Pons (tissue), 1 donor: Measurements from ENCODE around the gene MBP.

Source experiments
- DNase-seq: peaks from one replicate; pipeline ENCODE4 v3.0.0-alpha.2; 2016; ENCODE audit warnings: low spot score

Gene MBP

GRCh38 chr18:77151033-77151771 is 18.6 kb upstream of the MBP start:
- DNase-seq, result no peak

GRCh38 chr18:77150588-77150987 is 18.0 kb upstream of the MBP start:
- no peak for DNase-seq

GRCh38 chr18:77148289-77148688 is 15.7 kb upstream of the MBP start:
- no peak for DNase-seq

DNA sequence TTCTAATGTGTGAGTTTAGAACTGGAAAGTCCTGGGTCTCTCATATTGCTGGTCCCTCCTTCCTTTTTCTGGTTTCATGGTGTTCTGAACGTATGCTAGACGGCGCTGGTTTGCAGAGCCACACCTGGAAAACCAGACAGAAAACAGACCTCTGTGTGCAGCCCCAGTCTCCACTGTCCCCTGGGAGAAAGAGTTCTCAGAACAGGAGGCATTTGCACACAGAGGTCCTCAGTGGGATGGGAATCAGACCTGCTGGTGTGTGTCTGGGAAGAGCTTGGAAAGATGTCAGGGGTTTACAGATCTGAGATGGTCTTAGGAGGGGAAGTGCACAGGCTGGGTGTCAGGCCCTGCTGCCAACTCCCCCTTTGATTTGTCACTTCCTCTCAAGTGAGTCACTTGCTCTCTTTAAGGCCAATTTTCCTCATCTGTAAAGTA is 14.9 kb upstream of the MBP start:
- no peak for DNase-seq

GRCh38 chr18:77146249-77147080 is 13.9 kb upstream of the MBP start:
- no peak for DNase-seq

DNA sequence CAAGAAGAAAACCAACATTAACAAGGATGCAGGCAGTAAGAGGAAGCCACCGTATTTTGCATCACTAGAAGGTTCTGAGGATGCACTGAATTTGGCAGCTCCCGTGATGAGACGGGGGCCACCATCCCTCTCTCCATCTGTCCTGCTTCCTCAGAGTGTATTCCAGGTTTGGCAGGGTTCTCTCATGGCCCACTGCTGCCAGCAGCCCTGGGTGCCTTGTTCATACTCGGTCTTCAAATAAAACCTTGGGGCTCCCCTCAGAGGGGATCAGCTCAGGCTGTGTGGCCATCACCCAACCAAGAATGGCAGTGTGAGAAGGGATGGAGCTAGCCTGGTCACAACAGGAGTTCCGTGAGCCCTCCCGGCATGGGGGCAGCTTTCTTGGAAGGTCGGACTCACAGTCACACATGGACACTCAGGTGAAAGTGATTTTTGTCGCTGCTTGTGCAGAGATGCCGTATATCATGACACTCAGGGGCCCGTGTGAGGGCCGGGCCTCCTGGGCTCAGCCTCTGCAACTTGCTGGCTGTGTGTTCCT is 12.8 kb upstream of the MBP start:
- DNase-seq, result no peak

- DNase-seq, result no peak
These were observed 12.0 kb upstream of the MBP start for GRCh38 chr18:77144451-77145118.

- no peak for DNase-seq
These were observed 11.5 kb upstream of the MBP start for GRCh38 chr18:77144046-77144445.

DNA sequence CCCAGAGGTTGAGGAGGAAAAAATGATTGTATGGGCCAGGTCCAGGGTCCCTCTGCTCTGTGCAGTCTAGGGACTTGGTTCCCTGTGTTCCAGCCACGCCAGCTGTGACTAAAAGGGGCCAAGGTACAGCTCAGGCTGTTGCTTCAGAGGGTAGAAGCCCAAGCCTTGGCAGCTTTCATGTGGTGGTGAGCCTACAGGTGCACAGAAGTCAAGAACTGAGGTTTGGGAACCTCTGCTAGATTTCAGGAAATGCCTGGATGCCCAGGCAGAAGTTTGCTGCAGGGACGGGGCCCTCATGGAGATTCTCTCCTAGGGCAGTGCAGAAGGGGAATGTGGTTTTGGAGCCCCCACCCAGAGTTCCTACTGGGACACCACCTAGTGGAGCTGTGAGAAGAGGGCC is 10.6 kb upstream of the MBP start:
- DNase-seq, result no peak

DNA sequence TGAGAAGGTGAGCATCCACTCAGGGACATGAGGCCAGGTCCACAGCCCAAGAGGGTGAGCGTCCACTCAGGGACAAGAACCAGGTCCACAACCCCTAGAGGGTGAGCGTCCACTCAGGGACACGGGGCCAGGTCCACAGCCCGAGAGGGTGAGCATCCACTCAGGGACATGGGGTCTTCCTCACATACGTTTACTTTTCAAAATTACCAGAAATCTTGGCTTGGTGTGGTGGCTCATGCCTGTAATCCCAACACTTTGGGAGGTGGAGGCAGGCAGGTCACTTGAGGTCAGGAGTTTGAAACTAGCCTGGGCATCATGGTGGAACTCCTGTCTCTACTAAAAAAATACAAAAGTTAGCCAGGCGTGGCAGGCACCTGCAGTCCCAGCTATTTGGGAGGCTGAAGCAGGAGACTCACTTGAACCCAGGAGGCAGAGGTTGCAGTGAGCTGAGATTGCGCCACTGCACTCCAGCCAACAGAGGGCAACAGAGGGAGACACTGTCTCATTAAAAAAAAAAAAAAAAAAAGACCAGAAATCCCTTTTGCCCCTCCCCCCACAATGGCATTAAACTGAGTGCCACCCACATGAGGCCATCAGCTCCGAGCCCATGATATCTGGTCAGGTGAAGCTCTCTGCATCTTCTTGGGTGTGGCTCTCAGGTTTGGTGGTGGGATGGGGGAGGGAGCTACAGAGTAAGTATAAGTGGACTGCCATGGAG is 9.0 kb upstream of the MBP start:
- no peak for DNase-seq

GRCh38 chr18:77140439-77141109 is 8.0 kb upstream of the MBP start:
- DNase-seq, result no peak

GRCh38 chr18:77140030-77140429 is 7.4 kb upstream of the MBP start:
- no peak for DNase-seq

DNA sequence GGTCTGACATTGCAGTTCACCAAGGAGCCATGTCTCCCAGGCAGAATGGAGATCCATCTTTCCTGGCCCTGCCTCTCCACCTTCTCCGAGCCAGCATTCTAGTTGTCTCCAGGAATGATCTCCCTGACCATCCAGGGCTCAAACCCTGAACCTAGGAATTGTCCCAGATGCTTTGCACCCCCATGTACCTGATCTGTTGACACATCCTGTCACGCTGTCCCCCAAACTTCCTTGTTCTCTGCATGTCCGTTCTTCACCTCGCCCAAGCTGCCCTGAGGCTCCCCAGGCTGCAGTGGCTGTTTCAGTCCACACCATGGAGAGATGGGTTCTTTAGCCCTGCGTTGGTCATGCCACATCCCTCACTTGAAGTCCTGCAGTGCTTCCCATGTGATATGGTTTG is 7.0 kb upstream of the MBP start:
- no peak for DNase-seq

- no peak for DNase-seq
These were observed 5.7 kb upstream of the MBP start for GRCh38 chr18:77138270-77138669.

GRCh38 chr18:77137851-77138250 is 5.3 kb upstream of the MBP start:
- no peak for DNase-seq

DNA sequence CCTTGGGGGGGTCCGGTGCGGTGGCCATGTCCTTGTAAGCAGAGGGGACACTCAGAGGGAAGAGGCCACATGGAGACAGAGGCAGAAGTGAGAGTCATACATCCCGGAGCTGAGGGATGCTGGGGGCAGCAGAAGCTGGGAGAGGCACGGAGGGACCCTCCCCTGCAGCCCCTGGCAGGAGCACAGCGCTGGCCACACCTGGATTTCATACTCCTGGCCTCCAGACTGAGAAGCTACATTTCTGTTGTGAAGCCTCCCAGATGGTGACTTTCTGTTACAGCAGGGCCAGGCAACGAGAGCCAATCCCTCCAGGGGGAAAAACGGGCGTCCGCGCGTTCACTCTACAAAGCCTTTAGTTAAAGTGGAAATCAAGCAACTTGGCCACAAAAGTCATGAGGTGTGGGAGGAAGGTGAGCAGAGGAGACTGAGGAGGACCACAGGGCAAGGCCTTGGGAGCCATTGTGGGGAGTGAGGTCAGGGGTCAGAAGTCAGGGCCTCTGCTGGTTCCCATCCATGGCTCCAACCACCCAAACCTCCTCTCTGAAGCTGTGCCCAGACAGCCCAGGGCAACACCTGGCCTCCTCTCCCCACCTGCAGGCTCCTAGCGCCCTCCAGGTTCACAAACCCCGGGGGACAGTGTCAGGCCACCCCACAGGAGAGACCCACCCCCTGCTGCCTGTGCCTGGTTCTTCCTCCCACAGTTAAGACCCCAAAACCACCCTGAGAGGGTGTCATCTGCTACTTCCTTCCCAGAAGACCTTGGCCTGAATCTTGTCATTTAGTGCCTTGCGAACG is 4.5 kb upstream of the MBP start:
- DNase-seq, result no peak

DNA sequence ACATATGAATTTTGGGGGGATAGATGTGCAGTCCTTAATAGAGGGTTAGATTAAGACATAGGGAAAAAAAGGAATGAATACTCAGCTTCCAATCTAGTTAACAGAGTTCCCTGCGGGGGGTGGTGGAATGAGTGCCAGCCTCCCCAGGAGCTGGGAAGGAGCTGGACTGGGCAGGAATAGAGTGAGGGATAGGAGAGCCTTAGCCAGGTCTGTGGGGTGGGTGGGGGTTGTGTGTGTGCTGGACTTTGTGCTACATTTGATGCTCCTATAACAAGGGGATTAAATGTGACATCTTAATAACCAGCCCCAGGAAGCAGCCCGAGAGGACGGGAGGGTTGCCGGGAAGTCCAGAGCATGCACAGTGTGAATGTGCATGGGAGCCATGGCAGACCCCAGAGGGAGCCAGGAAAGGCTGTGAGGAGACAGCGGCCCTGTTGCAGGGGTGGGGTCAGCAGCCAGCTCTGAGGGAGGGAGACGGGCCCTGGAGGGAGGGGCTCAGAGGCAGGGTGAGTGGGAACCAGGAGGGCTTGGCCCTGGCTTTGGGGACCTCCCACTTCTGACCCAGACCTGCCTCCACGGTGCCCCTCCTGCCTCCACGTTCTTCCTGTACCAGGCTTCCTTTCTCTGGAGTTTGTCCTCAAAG is 3.6 kb upstream of the MBP start:
- DNase-seq, result no peak

GRCh38 chr18:77135339-77136075 is 2.9 kb upstream of the MBP start:
- no peak for DNase-seq

DNA sequence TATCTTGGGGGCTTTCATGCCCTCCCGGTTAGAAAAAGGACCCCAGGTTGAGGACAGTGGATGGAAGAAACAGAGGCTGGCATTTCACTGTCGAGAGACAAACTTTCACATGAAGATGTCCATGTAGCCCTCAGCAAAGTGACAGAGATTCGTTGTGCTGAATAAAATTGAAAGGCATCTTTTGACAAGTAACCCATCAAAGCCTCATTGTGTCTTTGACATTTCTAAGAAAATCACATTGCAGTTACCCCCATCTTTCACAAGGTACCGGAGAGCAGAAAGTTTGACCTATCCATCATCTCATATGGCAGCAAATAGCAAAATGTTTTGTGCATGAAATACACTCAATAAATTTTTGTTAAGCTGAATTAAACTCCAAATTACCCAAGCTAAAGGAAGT is 2.0 kb upstream of the MBP start:
- DNase-seq, result no peak
